ENCODE results near the gene MDGA2.

Gene MDGA2

GRCh38 chr14:47619392-47619791, 56.0 kb downstream of the MDGA2 start:
- DNase-seq (ENCODE audit: low read depth): no peak

DNA sequence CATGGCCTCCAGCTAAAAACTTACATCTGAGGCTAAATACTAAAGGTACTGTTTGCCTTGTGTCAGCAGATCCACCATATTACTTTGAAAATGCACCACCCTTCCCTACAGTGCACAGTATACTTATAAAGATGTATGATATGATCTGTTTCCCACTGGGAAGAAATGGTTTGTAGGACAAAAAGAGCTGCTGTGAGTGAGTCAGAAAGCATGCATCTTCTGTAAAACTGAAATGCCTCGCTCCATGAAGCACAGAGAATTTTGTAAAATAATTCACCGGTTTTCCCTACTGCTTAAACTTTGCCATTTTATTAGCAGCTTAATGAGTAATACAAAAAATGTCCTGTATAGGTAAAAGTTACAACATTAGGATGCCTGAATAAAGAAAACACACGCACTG, 68.8 kb downstream of the MDGA2 start:
- DNase-seq (ENCODE audit: low read depth): no peak

GRCh38 chr14:47596860-47597259, 78.5 kb downstream of the MDGA2 start:
- DNase-seq (ENCODE audit: low read depth): no peak

GRCh38 chr14:47596232-47596631, 79.2 kb downstream of the MDGA2 start:
- DNase-seq (ENCODE audit: low read depth): no peak

GRCh38 chr14:47595552-47595951, 79.9 kb downstream of the MDGA2 start:
- DNase-seq (ENCODE audit: low read depth): no peak

DNA sequence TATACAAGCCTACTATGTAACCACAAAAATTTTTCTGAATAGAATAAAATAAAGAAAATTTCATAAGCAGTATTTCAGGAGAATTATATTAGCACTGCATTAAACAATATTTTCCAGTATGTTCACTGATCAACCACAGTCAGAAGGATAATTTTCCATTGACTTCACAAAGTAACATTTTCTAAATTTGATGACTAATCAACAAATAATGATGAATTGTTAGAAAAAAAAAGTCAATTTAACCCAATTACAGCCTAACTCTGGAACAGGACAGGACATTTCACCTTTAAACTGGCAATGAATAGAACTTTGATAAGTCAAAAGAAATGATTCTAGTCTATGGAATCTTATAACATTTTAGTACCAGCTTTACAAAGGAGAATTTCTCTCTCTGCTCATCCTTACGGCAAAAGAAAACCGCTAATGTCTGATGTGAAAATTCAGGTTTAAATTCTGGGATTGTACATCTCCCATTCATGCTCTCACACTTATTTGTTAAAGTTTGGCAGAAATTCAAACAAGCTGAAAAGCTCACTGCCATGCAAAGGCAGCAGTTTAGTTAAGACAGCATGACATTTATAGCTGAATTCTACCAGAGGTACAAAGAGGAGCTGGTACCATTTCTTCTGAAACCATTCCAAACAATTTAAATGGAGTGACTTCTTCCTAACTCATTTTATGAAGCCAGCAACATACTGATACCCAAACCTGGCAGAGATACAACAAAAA, 84.5 kb downstream of the MDGA2 start:
- DNase-seq (ENCODE audit: low read depth): no peak

DNA sequence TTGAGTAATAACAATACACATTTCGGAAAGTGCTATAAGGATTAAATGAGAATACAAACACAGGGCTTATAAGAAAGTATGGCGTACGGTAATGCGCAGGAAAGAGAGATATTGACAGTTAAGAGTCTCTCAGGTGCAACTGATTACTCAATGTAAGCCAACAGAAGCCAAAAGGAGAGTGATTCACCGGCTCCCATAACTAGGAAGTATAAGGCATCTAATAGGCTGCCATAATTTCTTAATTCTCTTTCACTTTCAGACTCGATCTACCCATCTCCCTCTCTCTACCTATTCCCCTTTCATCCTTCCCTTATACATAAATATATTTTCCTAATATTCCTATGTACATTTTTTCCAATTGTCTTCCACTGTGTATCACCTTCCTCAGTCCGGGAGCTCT, 90.0 kb downstream of the MDGA2 start:
- DNase-seq (ENCODE audit: low read depth): no peak

GRCh38 chr14:47567273-47567672, 108.1 kb downstream of the MDGA2 start:
- no peak for DNase-seq (ENCODE audit: low read depth)

DNA sequence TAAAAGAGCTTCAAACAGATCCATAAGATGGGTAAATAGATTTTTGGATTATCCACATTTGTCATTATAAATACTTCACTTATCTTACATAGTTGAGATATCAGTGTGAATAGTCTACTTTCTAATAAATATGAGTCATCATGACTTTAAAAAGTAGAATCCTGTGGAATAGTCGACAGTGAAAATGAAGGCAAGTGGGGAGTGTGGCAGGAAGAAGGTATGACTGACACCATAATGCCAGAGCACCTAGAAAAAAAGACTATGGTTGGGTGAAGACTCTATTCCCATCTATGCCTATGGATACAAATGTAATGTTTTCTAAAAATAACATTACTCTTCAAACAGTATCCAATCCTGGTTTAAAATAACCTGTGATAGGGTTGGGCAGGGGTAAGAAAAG, 117.5 kb downstream of the MDGA2 start:
- no peak for DNase-seq (ENCODE audit: low read depth)

DNA sequence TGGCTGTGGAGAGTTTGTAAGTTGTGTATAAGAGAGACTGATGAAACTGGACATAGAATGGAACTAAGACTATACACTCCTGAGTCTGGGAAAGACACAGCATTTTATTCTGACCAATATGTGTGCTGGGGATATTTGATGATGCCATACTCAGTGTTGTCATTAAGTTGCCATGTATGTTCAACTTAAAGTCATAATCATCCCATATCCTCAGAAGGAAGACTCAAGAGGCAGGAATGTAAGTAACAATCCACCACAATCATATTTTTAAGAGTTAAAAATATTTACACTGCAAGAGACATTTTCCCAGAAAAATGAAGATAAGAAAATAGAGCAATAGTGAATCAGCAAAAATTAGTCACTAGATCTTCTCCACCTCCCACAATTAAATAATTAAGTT, 120.1 kb downstream of the MDGA2 start:
- no peak for DNase-seq (ENCODE audit: low read depth)

DNA sequence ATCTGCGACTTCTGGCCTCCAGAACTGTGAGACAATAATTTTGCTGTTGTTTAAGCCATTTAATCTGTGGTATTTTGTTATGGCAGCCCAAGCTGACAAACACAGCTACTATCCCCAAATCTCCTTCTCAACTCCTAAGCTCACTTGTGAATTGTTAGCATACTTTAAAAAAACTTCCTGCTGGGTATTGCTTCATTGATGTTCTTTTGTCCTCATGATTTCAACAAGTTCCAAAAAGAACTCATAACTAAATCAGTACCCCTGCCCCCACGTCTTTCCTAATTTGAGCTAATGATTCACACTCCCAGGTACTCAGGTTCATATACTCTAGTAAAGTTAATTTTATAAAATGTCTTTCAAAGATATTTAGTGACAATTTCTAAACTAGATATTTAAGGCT, 125.5 kb downstream of the MDGA2 start:
- DNase-seq (ENCODE audit: low read depth): no peak

GRCh38 chr14:47543459-47543858, 131.9 kb downstream of the MDGA2 start:
- no peak for DNase-seq (ENCODE audit: low read depth)

- DNase-seq (ENCODE audit: low read depth): no peak
Measured at GRCh38 chr14:47541662-47542061, 133.7 kb downstream of the MDGA2 start.

GRCh38 chr14:47539031-47539461, 136.4 kb downstream of the MDGA2 start:
- no peak for DNase-seq (ENCODE audit: low read depth)

- DNase-seq (ENCODE audit: low read depth): no peak
Measured at GRCh38 chr14:47536341-47536740, 139.1 kb downstream of the MDGA2 start.

GRCh38 chr14:47526591-47527244, 148.7 kb downstream of the MDGA2 start:
- DNase-seq (ENCODE audit: low read depth): no peak

DNA sequence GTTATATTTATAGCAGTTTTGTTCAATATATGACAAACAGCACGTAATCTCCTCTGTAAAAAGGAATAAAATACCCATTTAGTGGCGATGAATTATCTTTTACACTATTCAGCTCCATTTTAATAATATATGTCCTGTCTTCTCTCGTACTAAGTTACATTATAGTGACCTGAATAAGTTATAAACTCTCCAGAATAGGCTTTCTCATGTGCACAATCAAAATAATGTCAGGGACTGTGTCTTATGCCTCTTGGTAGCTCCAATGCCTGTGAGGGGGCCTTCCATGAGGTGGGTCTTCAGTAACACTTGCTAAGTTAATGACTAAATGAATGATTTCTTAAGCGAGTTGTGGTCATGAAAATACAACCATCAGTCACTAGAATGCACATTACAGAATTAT, 150.9 kb downstream of the MDGA2 start:
- DNase-seq (ENCODE audit: low read depth): no peak

- no peak for DNase-seq (ENCODE audit: low read depth)
Measured at GRCh38 chr14:47520382-47520781, 155.0 kb downstream of the MDGA2 start.

DNA sequence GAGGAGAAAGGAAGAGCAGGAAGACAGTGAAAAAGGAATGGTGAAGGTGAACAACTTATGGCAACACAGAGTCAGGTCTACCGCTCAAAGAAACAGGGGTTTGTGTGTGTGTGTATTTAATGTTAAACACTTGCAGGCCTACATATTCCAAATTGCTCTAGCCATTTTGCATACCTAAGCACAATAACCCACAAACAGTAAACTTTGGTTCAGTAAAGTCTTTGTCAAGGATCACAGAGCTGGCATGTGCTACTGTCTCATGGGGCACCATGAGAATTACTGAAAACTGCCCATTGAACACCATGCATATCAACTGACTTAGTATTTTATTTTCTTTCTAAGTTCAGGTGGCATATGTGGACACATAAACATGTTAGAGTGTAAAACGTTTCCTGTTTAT, 163.6 kb downstream of the MDGA2 start:
- no peak for DNase-seq (ENCODE audit: low read depth)

DNA sequence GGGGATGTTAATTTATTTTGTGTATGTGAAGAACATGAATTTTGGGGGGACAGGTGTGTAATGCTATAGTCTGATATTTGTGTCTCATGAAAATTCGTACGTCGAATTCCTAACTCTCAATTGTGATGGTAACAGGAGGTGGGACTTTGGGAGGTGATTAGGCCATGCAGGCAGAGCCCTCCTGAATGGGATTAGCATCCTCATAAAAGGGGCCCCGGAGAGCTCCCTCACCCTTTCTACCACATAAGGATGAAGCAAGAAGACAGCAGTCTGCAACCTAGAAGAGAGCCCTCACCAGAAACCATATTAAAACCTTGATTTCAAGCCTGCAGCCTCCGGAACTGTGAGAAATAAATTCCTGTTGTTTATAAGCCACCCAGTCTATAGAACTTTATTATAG, 165.4 kb downstream of the MDGA2 start:
- DNase-seq (ENCODE audit: low read depth): no peak

DNA sequence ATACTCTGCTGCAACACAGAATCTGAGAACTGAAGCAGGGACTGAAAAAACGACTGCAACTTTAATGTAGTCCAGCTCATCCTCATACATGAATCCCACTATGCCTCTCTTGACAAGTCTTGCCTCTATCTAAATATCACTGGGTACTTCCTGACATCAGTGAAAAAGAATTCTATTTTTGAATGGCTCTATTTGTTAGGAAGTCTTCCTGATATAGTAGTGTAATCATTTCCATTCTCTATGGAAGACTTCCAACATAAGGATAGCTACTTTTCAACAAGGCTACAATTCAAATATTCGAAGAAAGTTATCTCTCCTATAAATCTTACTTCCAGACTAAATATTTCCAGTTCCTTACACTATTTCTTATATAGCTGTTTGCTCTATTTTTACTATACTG, 167.5 kb downstream of the MDGA2 start:
- DNase-seq (ENCODE audit: low read depth): no peak

DNA sequence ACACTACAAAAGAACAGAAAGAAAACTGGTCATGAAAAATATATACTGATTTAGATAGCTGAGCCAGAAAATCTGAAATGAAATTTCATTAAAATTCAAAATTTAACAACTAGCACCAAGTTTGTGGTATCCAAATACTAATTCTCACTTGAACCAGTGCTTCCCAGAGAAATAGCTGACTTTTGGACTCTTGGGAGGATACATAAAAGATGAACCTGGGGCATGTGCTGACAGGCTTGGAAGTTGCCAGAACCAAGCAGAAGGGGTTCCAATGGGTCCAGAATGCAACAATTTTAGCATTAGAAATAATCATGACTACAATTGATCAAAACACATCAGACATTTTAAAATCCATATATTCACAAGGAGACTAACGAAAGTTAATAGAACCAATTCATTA, 175.0 kb downstream of the MDGA2 start:
- DNase-seq (ENCODE audit: low read depth): no peak

GRCh38 chr14:47490766-47491165, 184.6 kb downstream of the MDGA2 start:
- DNase-seq (ENCODE audit: low read depth): no peak

- DNase-seq (ENCODE audit: low read depth): no peak
Measured at GRCh38 chr14:47490353-47490752, 185.1 kb downstream of the MDGA2 start.

All from T follicular helper cell (primary cell).